ENCODE data around the gene ASTN2. TPM values are rescaled to one million over a fixed set of nuclear protein-coding genes. Genes with fewer than 3 reads are reported as not detected.

Gene ASTN2
- total RNA-seq, 4 donors from 2014 or later: 0.94 to 5.6 (median 3.7) TPM

GRCh38 chr9:117030254-117030768, 384.5 kb downstream of the ASTN2 start:
- Histone ChIP-seq H3K27me3 (no peaks in the 10 kb centered on the region), H3K4me3 (replicated peaks in 1 of 3) (no peak overlapping the region), H3K9me3 (no peaks in the 10 kb centered on the region), H3K4me1 (no peaks in the 10 kb centered on the region), H3K36me3 (no peaks in the 10 kb centered on the region), H3K27ac (no peak overlapping the region)
- intact Hi-C loops (cut with DNase I): no loop called here
- WGBS, 2 donors: 65 to 68% methylated on average over 3 of the region's 3 CpGs
- TF ChIP-seq CTCF (IDR thresholded peaks at IDR 0.05) (no peak), POLR2A (IDR thresholded peaks at IDR 0.05) (no peak)
- DNase-seq: no peak

- no peaks in the 10 kb centered on the region for H3K27me3 ChIP-seq
- no peak overlapping the region for H3K27ac ChIP-seq
- intact Hi-C loops (cut with DNase I): no loop called here
- no peak overlapping the region for H3K4me3 ChIP-seq (replicated peaks in 1 of 3)
- H3K4me1 ChIP-seq: no peaks in the 10 kb centered on the region
- no peaks in the 10 kb centered on the region for H3K36me3 ChIP-seq
- H3K9me3 ChIP-seq: no peaks in the 10 kb centered on the region
- TF ChIP-seq CTCF (IDR thresholded peaks at IDR 0.05) (no peak), POLR2A (IDR thresholded peaks at IDR 0.05) (no peak)
- no peak for DNase-seq
- WGBS, 2 donors: 65 to 67% methylated on average over 3 of the region's 3 CpGs
Measured at GRCh38 chr9:117029341-117029740, 385.5 kb downstream of the ASTN2 start.

- TF ChIP-seq CTCF (IDR thresholded peaks at IDR 0.05) (no peak), POLR2A (IDR thresholded peaks at IDR 0.05) (no peak)
- WGBS, 2 donors: 25 to 28% methylated on average over 2 of the region's 2 CpGs
- H3K27me3 ChIP-seq: no peaks in the 10 kb centered on the region
- no peaks in the 10 kb centered on the region for H3K9me3 ChIP-seq
- intact Hi-C loops (cut with DNase I): no loop called here
- no peak overlapping the region for H3K27ac ChIP-seq
- no peaks in the 10 kb centered on the region for H3K4me1 ChIP-seq
- no peak for DNase-seq
- no peaks in the 10 kb centered on the region for H3K36me3 ChIP-seq
- H3K4me3 ChIP-seq (replicated peaks in 1 of 3): no peak overlapping the region
Measured at GRCh38 chr9:117028103-117028858, 386.6 kb downstream of the ASTN2 start.

GRCh38 chr9:117021906-117022305, 393.0 kb downstream of the ASTN2 start:
- Histone ChIP-seq H3K27ac (no peak overlapping the region), H3K4me1 (no peaks in the 10 kb centered on the region), H3K27me3 (no peaks in the 10 kb centered on the region), H3K36me3 (no peaks in the 10 kb centered on the region), H3K9me3 (no peaks in the 10 kb centered on the region), H3K4me3 (replicated peaks in 1 of 3) (no peak overlapping the region)
- WGBS, 2 donors: 87 to 88% methylated on average over 2 of the region's 2 CpGs
- no peak for DNase-seq
- intact Hi-C loops (cut with DNase I): no loop called here
- TF ChIP-seq POLR2A (IDR thresholded peaks at IDR 0.05) (no peak), CTCF (IDR thresholded peaks at IDR 0.05) (no peak)

- TF ChIP-seq CTCF (IDR thresholded peaks at IDR 0.05) (no peak), POLR2A (IDR thresholded peaks at IDR 0.05) (no peak)
- 70% methylated on average over 6 of the region's 6 CpGs for WGBS, 2 donors
- intact Hi-C loops (cut with DNase I): no loop called here
Measured at GRCh38 chr9:117018966-117019617, 395.8 kb downstream of the ASTN2 start.

More at GRCh38 chr9:117018966-117019617, 395.8 kb downstream of the ASTN2 start:
- H3K9me3 ChIP-seq: no peaks in the 10 kb centered on the region
- DNase-seq: no peak
- H3K27me3 ChIP-seq: no peaks in the 10 kb centered on the region
- no peaks in the 10 kb centered on the region for H3K4me1 ChIP-seq
- no peak overlapping the region for H3K4me3 ChIP-seq (replicated peaks in 1 of 3)
- no peak overlapping the region for H3K27ac ChIP-seq
- no peaks in the 10 kb centered on the region for H3K36me3 ChIP-seq

All from thyroid gland (tissue), 4 donors.